Endothelial cell of umbilical vein (primary cell): Measurements from ENCODE around the gene FTH1. TPM values are rescaled to one million over a fixed set of nuclear protein-coding genes. Genes with fewer than 3 reads are reported as not detected.
A peak's percentile ranks its signal among the peaks of the same experiment; 100 is the strongest.
"Not testable (repeated sequence)": the region's sequence is repeated elsewhere in the genome, so short reads cannot be mapped to it uniquely, and the experiment has no call there.

Experiments used
- BruUV-seq: library from RNA; stranded (reverse); fragments of 400-500 nt; replicated peaks from 2 replicates; lab custom pipeline; 2021; lab: Mats Ljungman, UMichigan
- CTCF ChIA-PET: fragments of 300-600, 350-600 bp; sonication (Branson Sonifier 250); formaldehyde crosslinking; loops from one replicate; lab custom pipeline; 2021; ENCODE audit warnings: antibody characterized with exemption, inconsistent platforms; lab: Charles Lee
- POLR2A ChIA-PET: fragments of 300-600, 350-600 bp; sonication (Branson Sonifier 250); formaldehyde crosslinking; loops from one replicate; lab custom pipeline; 2021; ENCODE audit warnings: antibody characterized with exemption, inconsistent platforms; lab: Charles Lee
- DNase-seq: peaks from one replicate; pipeline ENCODE4 v3.0.0-alpha.2; 2011; ENCODE audit warnings: low read depth, low spot score
- FAIRE-seq: peaks from 2 replicates; lab custom pipeline; 2011; peaks lifted over from hg19 to GRCh38; lab: Jason Lieb, UNC
- H2AFZ ChIP-seq: 2 replicates; pipeline ENCODE4 v1.6.0; 2012; ENCODE audit warnings: low read depth, low read length, control low read depth, inconsistent platforms
- H3K27ac ChIP-seq: 2 replicates; pipeline ENCODE4 v1.5.1; 2011; ENCODE audit warnings: low read depth, mild to moderate bottlenecking, control low read depth, low read length, moderate library complexity; ENCODE audit not compliant: insufficient read depth
- H3K27me3 ChIP-seq, 2 experiments: 2 replicates each; pipeline versions ENCODE4 v1.6.0 to v1.6.1; 2011; ENCODE audit warnings: low read length in 2 of 2, mixed read lengths in 1 of 2; ENCODE audit not compliant: control insufficient read depth in 2 of 2, insufficient read depth in 2 of 2
- H3K36me3 ChIP-seq, 2 experiments: 2 replicates in 1 of 2; 3 replicates in 1 of 2; pipeline ENCODE4 v1.5.1; 2011; ENCODE audit warnings: low read length in 2 of 2, mild to moderate bottlenecking in 1 of 2, moderate library complexity in 1 of 2; ENCODE audit not compliant: control insufficient read depth in 2 of 2, insufficient read depth in 2 of 2; ENCODE audit errors: extremely low read depth in 1 of 2
- H3K4me1 ChIP-seq: 3 replicates; pipeline ENCODE4 v1.5.1; 2011; ENCODE audit warnings: mild to moderate bottlenecking, low read length; ENCODE audit not compliant: control insufficient read depth, insufficient read depth; ENCODE audit errors: extremely low read depth
- H3K4me2 ChIP-seq: 2 replicates; pipeline ENCODE4 v1.6.1; 2011; ENCODE audit warnings: low read length, control low read depth, mixed read lengths; ENCODE audit not compliant: insufficient read depth
- H3K4me3 ChIP-seq, 3 experiments: fragments of 200-600 bp in 1 of 3; sonication (generic), shearing (Covaris generic) in 1 of 3; replicated peaks in 1 of 3; 2 replicates each; pipeline ENCODE4 v1.5.1; 2011 to 2016; ENCODE audit warnings: control low read depth in 3 of 3, low read length in 3 of 3, mild to moderate bottlenecking in 2 of 3, inconsistent platforms in 1 of 3, low read depth in 1 of 3, moderate library complexity in 1 of 3; ENCODE audit not compliant: insufficient read depth in 1 of 3
- H3K79me2 ChIP-seq: 2 replicates; pipeline ENCODE4 v1.6.0; 2012; ENCODE audit warnings: low read length, inconsistent platforms; ENCODE audit not compliant: control insufficient read depth, insufficient read depth
- H3K9ac ChIP-seq: replicated peaks from 2 replicates; pipeline ENCODE3; 2011; ENCODE audit warnings: low read length, control low read depth; ENCODE audit not compliant: insufficient read depth; ENCODE audit errors: extremely low read depth
- H3K9me1 ChIP-seq: replicated peaks from 3 replicates; pipeline ENCODE4 v1.6.0; 2011; ENCODE audit warnings: mild to moderate bottlenecking, low read length; ENCODE audit not compliant: control insufficient read depth, insufficient read depth; ENCODE audit errors: extremely low read depth
- H3K9me3 ChIP-seq: replicated peaks from 2 replicates; pipeline ENCODE4 v1.5.1; 2012; ENCODE audit warnings: low read length, inconsistent platforms; ENCODE audit not compliant: control insufficient read depth, insufficient read depth
- H4K20me1 ChIP-seq: replicated peaks from 2 replicates; pipeline ENCODE3; 2011; ENCODE audit warnings: mild to moderate bottlenecking, low read length; ENCODE audit not compliant: control insufficient read depth, insufficient read depth; ENCODE audit errors: extremely low read depth
- CTCF ChIP-seq, 2 donors: IDR thresholded peaks; 1 replicate in 1 of 2; 2 replicates in 1 of 2; pipeline ENCODE4 v1.5.1; 2011; ENCODE audit warnings: low read length in 2 of 2, mild to moderate bottlenecking in 2 of 2, moderate library complexity in 2 of 2, control low read depth in 1 of 2, inconsistent platforms in 1 of 2, low read depth in 1 of 2; ENCODE audit not compliant: insufficient read depth in 1 of 2; ENCODE audit errors: extremely low read depth in 1 of 2
- EZH2 ChIP-seq: IDR thresholded peaks from 2 replicates; pipeline ENCODE4 v1.6.1; 2012; ENCODE audit warnings: borderline replicate concordance, low read depth, mild to moderate bottlenecking, moderate library complexity, low read length, inconsistent platforms; ENCODE audit not compliant: severe bottlenecking
- FOS ChIP-seq: IDR thresholded peaks from 2 replicates; pipeline ENCODE4 v1.6.1; 2011; ENCODE audit warnings: mild to moderate bottlenecking, low read length, moderate library complexity, borderline replicate concordance; ENCODE audit not compliant: insufficient read depth
- GATA2 ChIP-seq: IDR thresholded peaks from 2 replicates; pipeline ENCODE4 v1.7.0; 2011; ENCODE audit warnings: low read depth, mild to moderate bottlenecking, moderate library complexity, mixed read lengths, low read length; ENCODE audit not compliant: insufficient read length, insufficient read depth
- JUN ChIP-seq: IDR thresholded peaks from 2 replicates; pipeline ENCODE4 v1.6.1; 2011; ENCODE audit warnings: borderline replicate concordance, low read depth; ENCODE audit not compliant: insufficient read length, insufficient read depth
- MAX ChIP-seq: IDR thresholded peaks from 2 replicates; pipeline ENCODE4 v1.6.1; 2011; ENCODE audit not compliant: insufficient read depth, insufficient read length
- MYC ChIP-seq: IDR thresholded peaks from one replicate; pipeline ENCODE4 v1.6.1; 2011; ENCODE audit warnings: mild to moderate bottlenecking, low read depth, low read length
- POLR2A ChIP-seq: IDR thresholded peaks from 2 replicates; pipeline ENCODE4 v1.6.1; 2012; ENCODE audit warnings: low read depth, mild to moderate bottlenecking, control low read depth, low read length
- POLR2AphosphoS5 ChIP-seq: IDR thresholded peaks from 2 replicates; pipeline ENCODE4 v1.6.1; 2012; ENCODE audit warnings: low read depth, mild to moderate bottlenecking, control low read depth, low read length, moderate library complexity; ENCODE audit not compliant: insufficient read depth
- dilution Hi-C: fragments of 300-500 bp; cut with MboI; formaldehyde crosslinking; loops from one replicate; pipeline ENCODE4 v1.15.0; 2019; ENCODE audit warnings: low sequenced_read_pairs; ENCODE audit not compliant: extremely low pct_ligation_motif_present
- intact Hi-C: fragments of 100-400 bp; cut with micrococcal nuclease; formaldehyde crosslinking; loops from one replicate; pipeline ENCODE4 v1.10.0; 2022
- polyA plus RNA-seq, 4 experiments: library from polyadenylated mRNA; depleted of rRNA in 3 of 4; stranded (reverse) in 3 of 4; unstranded in 1 of 4; fragments of >200 nt; gene quantifications; 2 replicates each; pipeline versions ENCODE4 v1.2.1 to v1.2.3, GENCODE V29; 2011 to 2012; ENCODE audit warnings: missing spikeins in 1 of 4
- total RNA-seq: library from RNA; stranded (reverse); gene quantifications from 2 replicates; pipeline ENCODE4 v1.2.3, GENCODE V29; 2021

The FTH1 gene
- total and polyA plus RNA-seq, 2 donors (not counting 3 experiments of a cell fraction or from before 2014, with no cell fraction given): 1,177 to 2,501 TPM

GRCh38 chr11:62004473-62004872, 37.0 kb upstream of the FTH1 start:
- FAIRE-seq (peak; percentile 85), DNase-seq (peak; percentile 62)
- ChIA-PET POLR2A (no interaction called here), CTCF (interaction anchor here (0.9 to 2.1 kb wide), 6 partner anchors 8 to 78 kb away, joined by 3 to 6 read pairs (median 4); no protein-coding TSS in a partner anchor)
- no peaks in the 10 kb centered on the region for H3K36me3 ChIP-seq
- BruUV-seq: no TSS peak
- H4K20me1 ChIP-seq: no peaks in the 10 kb centered on the region
- H3K9me3 ChIP-seq: no peaks in the 10 kb centered on the region
- H2AFZ ChIP-seq: no peak overlapping the region
- no peak overlapping the region for H3K27ac ChIP-seq
- H3K9ac ChIP-seq: no peak overlapping the region
- no peak overlapping the region for H3K4me2 ChIP-seq
- no peaks in the 10 kb centered on the region for H3K79me2 ChIP-seq
- no peak for TF ChIP-seq MYC
- no peak for TF ChIP-seq CTCF (IDR thresholded peaks at IDR 0.05; ENCODE audit: extremely low read depth in 1 of 2, insufficient read depth in 1 of 2, low read depth in 1 of 2, low read length in 2 of 2)
- TF ChIP-seq POLR2AphosphoS5: no peak
- TF ChIP-seq FOS: no peak
- TF ChIP-seq JUN: no peak
- no peak for TF ChIP-seq GATA2
- no peak for TF ChIP-seq POLR2A
- TF ChIP-seq EZH2: no peak
- TF ChIP-seq MAX: no peak
- H3K4me3 ChIP-seq: no peak overlapping the region
- no peaks in the 10 kb centered on the region for H3K27me3 ChIP-seq
- peaks cover 2% of the 10 kb centered on the region for H3K4me1 ChIP-seq
- intact Hi-C loops: no loop called here
- H3K9me1 ChIP-seq: no peaks in the 10 kb centered on the region
- dilution Hi-C loops: no loop called here

DNA sequence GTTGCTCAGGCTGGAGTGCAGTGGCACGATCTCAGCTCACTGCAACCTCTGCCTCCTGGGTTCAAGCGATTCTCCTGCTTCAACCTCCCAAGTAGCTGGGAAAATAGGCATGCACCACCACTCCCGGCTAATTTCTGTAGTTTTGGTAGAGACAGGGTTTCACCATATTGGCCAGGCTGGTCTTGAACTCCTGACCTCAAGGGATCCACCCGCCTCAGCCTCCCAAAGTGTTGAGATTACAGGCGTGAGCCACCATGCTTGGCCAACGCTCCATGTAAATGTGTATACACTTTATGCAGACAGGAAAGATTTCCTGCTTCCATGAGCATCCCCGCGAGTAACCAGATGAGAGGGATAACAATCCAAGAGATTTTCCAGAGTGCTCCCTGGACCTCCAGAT, 34.8 kb upstream of the FTH1 start:
- CTCF ChIA-PET: interaction anchor here (2.1 kb wide), 1 partner anchor 55 kb away, joined by 5 read pairs; no protein-coding TSS in a partner anchor
- H3K27me3 ChIP-seq, H3K27ac ChIP-seq, DNase-seq, H3K79me2 ChIP-seq, dilution Hi-C loops, H3K4me2 ChIP-seq, H3K9me1 ChIP-seq, FAIRE-seq, H4K20me1 ChIP-seq, H3K9ac ChIP-seq, POLR2A ChIA-PET, BruUV-seq, H3K4me1 ChIP-seq, H3K36me3 ChIP-seq, H3K4me3 ChIP-seq, intact Hi-C loops, H3K9me3 ChIP-seq, H2AFZ ChIP-seq: not testable (repeated sequence)
